GM18951 (cell line): ENCODE measurements around the gene ELF1.

Experiments
- POLR2A ChIP-seq: IDR thresholded peaks from 4 replicates; pipeline ENCODE4 v1.6.1; 2011; ENCODE audit warnings: mild to moderate bottlenecking; ENCODE audit not compliant: insufficient read length, insufficient read depth; ENCODE audit errors: extremely low read depth
- in situ Hi-C: fragments of 300-500 bp; cut with MboI; formaldehyde crosslinking; loops from one replicate; pipeline ENCODE4 v1.12.0; 2022; ENCODE audit warnings: low sequenced_read_pairs, mixed read lengths, inconsistent platforms; ENCODE audit not compliant: unreplicated experiment

The ELF1 gene

GRCh38 chr13:41032691-41033376 is 13.7 kb upstream of the ELF1 start:
- TF ChIP-seq POLR2A, result no peak
- in situ Hi-C loops, result no loop called here

GRCh38 chr13:41029629-41030028 is 10.5 kb upstream of the ELF1 start:
- in situ Hi-C loops, result no loop called here
- no peak for TF ChIP-seq POLR2A

GRCh38 chr13:41028051-41028450 is 8.9 kb upstream of the ELF1 start:
- in situ Hi-C loops, result no loop called here

GRCh38 chr13:41026788-41027187 is 7.7 kb upstream of the ELF1 start:
- no peak for TF ChIP-seq POLR2A
- in situ Hi-C loops, result no loop called here

More at GRCh38 chr13:41028051-41028450, 8.9 kb upstream of the ELF1 start:
- no peak for TF ChIP-seq POLR2A

GRCh38 chr13:41025518-41025917 is 6.4 kb upstream of the ELF1 start:
- in situ Hi-C loops, result no loop called here

GRCh38 chr13:41019578-41020347 is 647 bp upstream of the ELF1 start:
- in situ Hi-C loops, result no loop called here
- TF ChIP-seq POLR2A, result no peak

More at GRCh38 chr13:41025518-41025917, 6.4 kb upstream of the ELF1 start:
- TF ChIP-seq POLR2A, result no peak

- no peak for TF ChIP-seq POLR2A
- in situ Hi-C loops, result no loop called here
Measured at GRCh38 chr13:41018602-41018948, 541 bp downstream of the ELF1 start.

DNA sequence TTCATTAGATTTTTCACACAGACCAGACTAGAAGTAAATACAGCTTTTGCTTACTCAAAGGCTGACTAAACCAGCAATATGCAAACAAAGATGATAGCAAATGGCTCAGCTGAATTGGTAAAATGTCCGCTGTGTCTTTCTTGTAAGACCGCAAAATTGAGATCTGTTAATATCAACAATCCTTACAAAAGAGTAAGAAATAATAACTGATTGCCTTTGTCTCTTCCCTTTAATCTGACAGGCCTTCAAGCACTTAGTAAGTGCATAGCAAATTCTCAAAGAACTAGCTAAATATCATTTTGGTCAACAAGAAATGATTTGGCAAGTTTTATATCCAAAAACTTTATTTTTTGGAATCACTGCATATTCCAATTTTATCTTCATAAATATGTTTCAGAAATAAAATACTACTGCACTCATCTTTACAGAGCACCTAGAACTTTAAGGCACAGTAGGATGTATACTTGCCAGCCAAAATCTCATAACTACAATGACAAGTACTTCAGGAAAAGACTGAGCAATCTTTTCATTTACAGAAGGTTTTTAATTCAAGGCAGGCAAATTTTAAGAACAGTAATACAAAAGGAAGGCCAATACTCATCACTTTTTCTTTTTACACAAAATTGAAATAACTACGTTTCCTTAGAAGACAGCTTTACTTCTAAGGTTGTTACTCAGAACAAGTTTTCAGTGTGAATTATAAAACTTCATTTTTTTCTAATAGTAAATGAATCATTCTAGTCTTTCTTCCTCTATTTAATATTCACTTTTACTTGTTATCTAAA is 1.1 kb downstream of the ELF1 start:
- in situ Hi-C loops, result no loop called here
- TF ChIP-seq POLR2A, result no peak

- TF ChIP-seq POLR2A, result no peak
- in situ Hi-C loops, result no loop called here
Measured at GRCh38 chr13:41017159-41017558, 2.0 kb downstream of the ELF1 start.

GRCh38 chr13:41015920-41016319 is 3.2 kb downstream of the ELF1 start:
- in situ Hi-C loops, result no loop called here
- no peak for TF ChIP-seq POLR2A

DNA sequence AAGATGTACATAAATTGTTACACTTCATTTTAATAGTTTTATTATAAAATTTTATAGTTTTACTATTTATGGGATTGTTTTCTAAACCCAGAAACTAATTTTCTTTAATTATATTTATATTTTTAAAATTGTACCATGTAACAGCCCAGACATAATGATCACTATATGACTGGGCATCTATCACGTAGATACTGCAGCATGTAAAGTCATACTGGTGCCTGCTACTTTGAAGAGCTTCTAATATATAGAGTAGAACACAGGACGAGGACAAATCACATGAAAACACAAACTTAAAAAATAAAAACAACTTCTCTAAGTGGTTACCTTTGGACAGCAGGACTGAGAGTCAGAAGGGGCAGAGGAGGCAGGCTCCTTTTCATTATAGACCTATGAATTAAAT is 5.3 kb downstream of the ELF1 start:
- no peak for TF ChIP-seq POLR2A
- in situ Hi-C loops, result no loop called here

DNA sequence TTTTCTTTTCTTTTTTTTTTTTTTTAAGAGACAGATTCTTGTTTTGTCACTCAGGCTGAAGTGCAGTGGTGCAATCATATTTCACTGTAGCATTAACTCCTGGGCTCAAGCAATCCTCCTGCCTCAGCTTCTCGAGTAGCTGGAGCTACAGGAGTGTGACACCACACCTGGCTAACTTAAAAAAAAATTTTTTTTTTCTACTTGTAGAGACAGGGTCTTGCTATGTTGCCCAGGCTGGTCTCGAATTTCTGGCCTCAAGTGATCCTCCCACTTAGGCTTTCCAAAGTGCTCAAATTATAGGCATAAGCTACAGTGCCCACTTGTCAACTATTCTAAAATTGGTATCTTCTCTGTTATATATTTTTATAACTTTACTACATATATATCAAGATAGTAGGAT is 6.6 kb downstream of the ELF1 start:
- in situ Hi-C loops, result no loop called here
- TF ChIP-seq POLR2A, result no peak

- no peak for TF ChIP-seq POLR2A
- in situ Hi-C loops, result no loop called here
Measured at GRCh38 chr13:41011382-41011956, 7.6 kb downstream of the ELF1 start.
